ENCODE measurements around the gene OR1J4.

DNA sequence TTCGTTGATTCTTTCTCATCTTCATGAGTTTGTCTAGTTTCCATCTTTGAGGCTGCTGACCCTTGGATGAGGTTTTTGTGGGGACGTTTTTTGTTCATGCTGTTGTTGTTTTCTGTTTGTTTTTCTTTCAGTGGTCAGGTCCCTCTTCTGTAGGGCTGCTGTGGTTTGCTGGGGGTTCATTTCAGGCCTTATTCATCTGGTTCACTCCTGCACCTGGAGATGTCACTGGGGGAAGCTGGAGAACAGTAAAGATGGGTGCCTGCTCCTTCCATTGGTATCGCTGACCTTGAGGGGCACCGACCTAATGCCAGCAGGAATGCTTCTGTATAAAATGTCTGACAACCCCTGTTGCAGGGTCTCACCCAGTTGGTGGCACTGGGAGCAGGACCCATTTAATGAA lies 42.5 kb downstream of the OR1J4 start:
- TF ChIP-seq, protein P1, sequence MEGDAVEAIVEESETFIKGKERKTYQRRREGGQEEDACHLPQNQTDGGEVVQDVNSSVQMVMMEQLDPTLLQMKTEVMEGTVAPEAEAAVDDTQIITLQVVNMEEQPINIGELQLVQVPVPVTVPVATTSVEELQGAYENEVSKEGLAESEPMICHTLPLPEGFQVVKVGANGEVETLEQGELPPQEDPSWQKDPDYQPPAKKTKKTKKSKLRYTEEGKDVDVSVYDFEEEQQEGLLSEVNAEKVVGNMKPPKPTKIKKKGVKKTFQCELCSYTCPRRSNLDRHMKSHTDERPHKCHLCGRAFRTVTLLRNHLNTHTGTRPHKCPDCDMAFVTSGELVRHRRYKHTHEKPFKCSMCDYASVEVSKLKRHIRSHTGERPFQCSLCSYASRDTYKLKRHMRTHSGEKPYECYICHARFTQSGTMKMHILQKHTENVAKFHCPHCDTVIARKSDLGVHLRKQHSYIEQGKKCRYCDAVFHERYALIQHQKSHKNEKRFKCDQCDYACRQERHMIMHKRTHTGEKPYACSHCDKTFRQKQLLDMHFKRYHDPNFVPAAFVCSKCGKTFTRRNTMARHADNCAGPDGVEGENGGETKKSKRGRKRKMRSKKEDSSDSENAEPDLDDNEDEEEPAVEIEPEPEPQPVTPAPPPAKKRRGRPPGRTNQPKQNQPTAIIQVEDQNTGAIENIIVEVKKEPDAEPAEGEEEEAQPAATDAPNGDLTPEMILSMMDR (IDR thresholded peaks at IDR 0.05): no peak
- TF ChIP-seq POLR2AphosphoS5 (IDR thresholded peaks at IDR 0.05): no peak

All from breast epithelium (tissue), 3 donors.